Measurements from ENCODE around the gene GINS2. TPM values are rescaled to one million over a fixed set of nuclear protein-coding genes. Genes with fewer than 3 reads are reported as not detected.

GINS2 gene
- total and polyA plus RNA-seq, 2 donors (not counting 1 experiment from before 2014, with no cell fraction given): 1.8 to 5.5 TPM

GRCh38 chr16:85663891-85664321 is 24.8 kb downstream of the GINS2 start:
- H3K36me3 ChIP-seq (ENCODE audit: control insufficient read depth, insufficient read depth, low read length): peaks cover 31% of the 10 kb centered on the region
- no peaks in the 10 kb centered on the region for H4K20me1 ChIP-seq (ENCODE audit: control insufficient read depth, extremely low read depth, insufficient read depth, low read length)
- no peak overlapping the region for H3K4me2 ChIP-seq (ENCODE audit: extremely low read depth, insufficient read depth, low read length)
- TF ChIP-seq CTCF (conservative IDR thresholded peaks at IDR 0.05 in 1 of 2, IDR thresholded peaks at IDR 0.05 in 1 of 2; ENCODE audit: low read depth in 1 of 2, low read length in 2 of 2): no peak
- no peak for TF ChIP-seq EZH2 (IDR thresholded peaks at IDR 0.05; ENCODE audit: low read length, missing control alignments)
- H3K27me3 ChIP-seq (ENCODE audit: control insufficient read depth, insufficient read depth, low read length): no peaks in the 10 kb centered on the region
- no peaks in the 10 kb centered on the region for H3K9me3 ChIP-seq (ENCODE audit: control insufficient read depth, insufficient read depth, low read depth, low read length)
- H2AFZ ChIP-seq (ENCODE audit: low read length): no peak overlapping the region
- H3K9ac ChIP-seq (ENCODE audit: insufficient read depth, low read length): no peak overlapping the region
- H3K4me3 ChIP-seq (replicated peaks in 1 of 4; ENCODE audit: control extremely low read depth in 1 of 4, insufficient read depth in 1 of 4, low read depth in 3 of 4, low read length in 4 of 4): no peak overlapping the region
- no peaks in the 10 kb centered on the region for H3K79me2 ChIP-seq (ENCODE audit: control insufficient read depth, insufficient read depth, low read length)
- no peak overlapping the region for H3K27ac ChIP-seq (ENCODE audit: insufficient read depth, low read length)
- peak in 1 of 2 donors; percentile 57 for DNase-seq (ENCODE audit: low read depth in 2 of 2)
- no peaks in the 10 kb centered on the region for H3K4me1 ChIP-seq (ENCODE audit: control insufficient read depth, extremely low read depth, insufficient read depth, low read length)

- Histone ChIP-seq H3K79me2 (ENCODE audit: control insufficient read depth, insufficient read depth, low read length) (no peaks in the 10 kb centered on the region), H3K36me3 (ENCODE audit: control insufficient read depth, insufficient read depth, low read length) (peaks cover 31% of the 10 kb centered on the region), H4K20me1 (ENCODE audit: control insufficient read depth, extremely low read depth, insufficient read depth, low read length) (no peaks in the 10 kb centered on the region), H3K27ac (ENCODE audit: insufficient read depth, low read length) (no peak overlapping the region), H3K4me2 (ENCODE audit: extremely low read depth, insufficient read depth, low read length) (no peak overlapping the region), H3K9me3 (ENCODE audit: control insufficient read depth, insufficient read depth, low read depth, low read length) (no peaks in the 10 kb centered on the region), H2AFZ (ENCODE audit: low read length) (no peak overlapping the region), H3K9ac (ENCODE audit: insufficient read depth, low read length) (no peak overlapping the region), H3K4me3 (replicated peaks in 1 of 4; ENCODE audit: control extremely low read depth in 1 of 4, insufficient read depth in 1 of 4, low read depth in 3 of 4, low read length in 4 of 4) (no peak overlapping the region), H3K27me3 (ENCODE audit: control insufficient read depth, insufficient read depth, low read length) (no peaks in the 10 kb centered on the region), H3K4me1 (ENCODE audit: control insufficient read depth, extremely low read depth, insufficient read depth, low read length) (no peaks in the 10 kb centered on the region)
- TF ChIP-seq CTCF (conservative IDR thresholded peaks at IDR 0.05 in 1 of 2, IDR thresholded peaks at IDR 0.05 in 1 of 2; ENCODE audit: low read depth in 1 of 2, low read length in 2 of 2) (no peak), EZH2 (IDR thresholded peaks at IDR 0.05; ENCODE audit: low read length, missing control alignments) (no peak)
- no peak for DNase-seq (ENCODE audit: low read depth in 2 of 2)
Measured at GRCh38 chr16:85662976-85663830, 25.6 kb downstream of the GINS2 start.

- DNase-seq (ENCODE audit: low read depth in 2 of 2): no peak
- H3K36me3 ChIP-seq (ENCODE audit: control insufficient read depth, insufficient read depth, low read length): peaks cover 26% of the 10 kb centered on the region
- no peaks in the 10 kb centered on the region for H3K4me1 ChIP-seq (ENCODE audit: control insufficient read depth, extremely low read depth, insufficient read depth, low read length)
Measured at GRCh38 chr16:85662482-85662812, 26.3 kb downstream of the GINS2 start.

More at GRCh38 chr16:85662482-85662812, 26.3 kb downstream of the GINS2 start:
- Histone ChIP-seq H3K9ac (ENCODE audit: insufficient read depth, low read length) (no peak overlapping the region), H3K79me2 (ENCODE audit: control insufficient read depth, insufficient read depth, low read length) (no peaks in the 10 kb centered on the region), H4K20me1 (ENCODE audit: control insufficient read depth, extremely low read depth, insufficient read depth, low read length) (no peaks in the 10 kb centered on the region), H3K9me3 (ENCODE audit: control insufficient read depth, insufficient read depth, low read depth, low read length) (no peaks in the 10 kb centered on the region), H3K4me3 (replicated peaks in 1 of 4; ENCODE audit: control extremely low read depth in 1 of 4, insufficient read depth in 1 of 4, low read depth in 3 of 4, low read length in 4 of 4) (no peak overlapping the region), H3K4me2 (ENCODE audit: extremely low read depth, insufficient read depth, low read length) (no peak overlapping the region), H2AFZ (ENCODE audit: low read length) (no peak overlapping the region), H3K27me3 (ENCODE audit: control insufficient read depth, insufficient read depth, low read length) (no peaks in the 10 kb centered on the region), H3K27ac (ENCODE audit: insufficient read depth, low read length) (no peak overlapping the region)
- TF ChIP-seq EZH2 (IDR thresholded peaks at IDR 0.05; ENCODE audit: low read length, missing control alignments) (no peak), CTCF (conservative IDR thresholded peaks at IDR 0.05 in 1 of 2, IDR thresholded peaks at IDR 0.05 in 1 of 2; ENCODE audit: low read depth in 1 of 2, low read length in 2 of 2) (no peak)

All from fibroblast of lung (primary cell).